Measurements from ENCODE around the gene GRK5.

GRK5 gene

DNA sequence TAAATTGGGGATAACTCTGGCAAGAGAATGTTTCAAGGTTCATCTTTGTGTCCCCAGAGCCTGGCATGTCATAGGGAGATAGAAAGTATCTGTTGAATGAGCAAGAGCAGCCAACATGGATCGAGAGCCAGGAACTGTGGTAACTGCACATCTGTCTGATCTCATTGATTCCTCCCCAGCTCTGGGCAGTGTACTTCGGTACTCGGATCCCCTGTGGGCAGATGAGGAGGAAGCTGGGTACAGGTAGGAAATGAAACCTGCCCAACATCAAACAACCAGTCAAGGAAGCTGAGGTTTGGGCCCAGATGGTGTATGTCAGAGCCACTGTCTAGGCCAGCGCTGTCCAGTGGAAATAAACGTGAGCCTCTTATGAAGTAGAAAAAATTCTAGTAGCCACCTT, 76.4 kb downstream of the GRK5 start:
- Histone ChIP-seq H3K27me3 (ENCODE audit: control insufficient read depth, low read length) (no peaks in the 10 kb centered on the region), H3K79me2 (ENCODE audit: control insufficient read depth, low read length) (no peaks in the 10 kb centered on the region), H3K27ac (ENCODE audit: low read depth, low read length) (no peak overlapping the region), H3K9me3 (ENCODE audit: control insufficient read depth, insufficient read depth, low read length) (no peaks in the 10 kb centered on the region), H3K4me1 (ENCODE audit: control insufficient read depth, low read length) (peaks cover 22% of the 10 kb centered on the region), H3F3A (ENCODE audit: control insufficient read depth, insufficient read depth) (no peaks in the 10 kb centered on the region), H3K36me3 (ENCODE audit: control insufficient read depth, low read length) (no peaks in the 10 kb centered on the region), H4K20me1 (ENCODE audit: control insufficient read depth, insufficient read depth, low read depth, low read length) (no peaks in the 10 kb centered on the region), H3K9me2 (replicated peaks; ENCODE audit: control insufficient read depth, low read length) (no peaks in the 10 kb centered on the region), H3K4me2 (ENCODE audit: low read length) (0 out of 2 replicates have a peak overlapping the region, but pooled peaks have one; percentile 22), H3K4me3 (ENCODE audit: low read length) (no peak overlapping the region)
- no peak for TF ChIP-seq EZH2phosphoT487 (IDR thresholded peaks at IDR 0.05; ENCODE audit: borderline replicate concordance, low read length)
- TF ChIP-seq, protein P1, sequence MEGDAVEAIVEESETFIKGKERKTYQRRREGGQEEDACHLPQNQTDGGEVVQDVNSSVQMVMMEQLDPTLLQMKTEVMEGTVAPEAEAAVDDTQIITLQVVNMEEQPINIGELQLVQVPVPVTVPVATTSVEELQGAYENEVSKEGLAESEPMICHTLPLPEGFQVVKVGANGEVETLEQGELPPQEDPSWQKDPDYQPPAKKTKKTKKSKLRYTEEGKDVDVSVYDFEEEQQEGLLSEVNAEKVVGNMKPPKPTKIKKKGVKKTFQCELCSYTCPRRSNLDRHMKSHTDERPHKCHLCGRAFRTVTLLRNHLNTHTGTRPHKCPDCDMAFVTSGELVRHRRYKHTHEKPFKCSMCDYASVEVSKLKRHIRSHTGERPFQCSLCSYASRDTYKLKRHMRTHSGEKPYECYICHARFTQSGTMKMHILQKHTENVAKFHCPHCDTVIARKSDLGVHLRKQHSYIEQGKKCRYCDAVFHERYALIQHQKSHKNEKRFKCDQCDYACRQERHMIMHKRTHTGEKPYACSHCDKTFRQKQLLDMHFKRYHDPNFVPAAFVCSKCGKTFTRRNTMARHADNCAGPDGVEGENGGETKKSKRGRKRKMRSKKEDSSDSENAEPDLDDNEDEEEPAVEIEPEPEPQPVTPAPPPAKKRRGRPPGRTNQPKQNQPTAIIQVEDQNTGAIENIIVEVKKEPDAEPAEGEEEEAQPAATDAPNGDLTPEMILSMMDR (IDR thresholded peaks at IDR 0.05; ENCODE audit: low read depth, low read length, poor library complexity, severe bottlenecking) = no peak

DNA sequence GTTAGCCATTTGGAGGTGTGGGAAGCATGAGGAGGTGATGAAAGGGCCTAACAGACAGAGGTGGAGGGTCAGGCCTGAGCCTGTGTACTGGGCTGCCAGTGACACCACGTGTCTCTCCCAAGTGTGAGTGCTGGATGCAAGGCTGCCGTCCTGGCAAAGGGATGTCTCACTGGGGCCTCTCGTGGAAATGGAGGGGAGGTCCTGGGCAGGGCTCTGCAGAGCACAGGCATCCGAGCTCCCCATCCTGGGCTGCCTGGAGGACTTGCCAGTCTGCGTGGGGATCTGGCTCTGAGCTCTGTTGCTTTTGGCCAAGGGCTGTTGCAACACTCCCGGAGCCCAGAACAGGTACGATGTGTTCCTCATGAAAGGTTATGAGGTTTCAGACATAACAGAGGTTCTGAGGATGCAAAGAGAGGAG, 77.3 kb downstream of the GRK5 start:
- no peaks in the 10 kb centered on the region for H3K9me2 ChIP-seq (replicated peaks; ENCODE audit: control insufficient read depth, low read length)
- no peaks in the 10 kb centered on the region for H4K20me1 ChIP-seq (ENCODE audit: control insufficient read depth, insufficient read depth, low read depth, low read length)
- H3K4me1 ChIP-seq (ENCODE audit: control insufficient read depth, low read length) = peaks cover 31% of the 10 kb centered on the region
- H3K9me3 ChIP-seq (ENCODE audit: control insufficient read depth, insufficient read depth, low read length) = no peaks in the 10 kb centered on the region
- H3K4me3 ChIP-seq (ENCODE audit: low read length) = no peak overlapping the region
- no peaks in the 10 kb centered on the region for H3K27me3 ChIP-seq (ENCODE audit: control insufficient read depth, low read length)
- no peak overlapping the region for H3K4me2 ChIP-seq (ENCODE audit: low read length)
- TF ChIP-seq, protein P1 (IDR thresholded peaks at IDR 0.05; ENCODE audit: low read depth, low read length, poor library complexity, severe bottlenecking) = no peak
- TF ChIP-seq EZH2phosphoT487 (IDR thresholded peaks at IDR 0.05; ENCODE audit: borderline replicate concordance, low read length) = no peak
- H3K27ac ChIP-seq (ENCODE audit: low read depth, low read length) = no peak overlapping the region
- H3K36me3 ChIP-seq (ENCODE audit: control insufficient read depth, low read length) = no peaks in the 10 kb centered on the region
- no peaks in the 10 kb centered on the region for H3K79me2 ChIP-seq (ENCODE audit: control insufficient read depth, low read length)
- no peaks in the 10 kb centered on the region for H3F3A ChIP-seq (ENCODE audit: control insufficient read depth, insufficient read depth)

DNA sequence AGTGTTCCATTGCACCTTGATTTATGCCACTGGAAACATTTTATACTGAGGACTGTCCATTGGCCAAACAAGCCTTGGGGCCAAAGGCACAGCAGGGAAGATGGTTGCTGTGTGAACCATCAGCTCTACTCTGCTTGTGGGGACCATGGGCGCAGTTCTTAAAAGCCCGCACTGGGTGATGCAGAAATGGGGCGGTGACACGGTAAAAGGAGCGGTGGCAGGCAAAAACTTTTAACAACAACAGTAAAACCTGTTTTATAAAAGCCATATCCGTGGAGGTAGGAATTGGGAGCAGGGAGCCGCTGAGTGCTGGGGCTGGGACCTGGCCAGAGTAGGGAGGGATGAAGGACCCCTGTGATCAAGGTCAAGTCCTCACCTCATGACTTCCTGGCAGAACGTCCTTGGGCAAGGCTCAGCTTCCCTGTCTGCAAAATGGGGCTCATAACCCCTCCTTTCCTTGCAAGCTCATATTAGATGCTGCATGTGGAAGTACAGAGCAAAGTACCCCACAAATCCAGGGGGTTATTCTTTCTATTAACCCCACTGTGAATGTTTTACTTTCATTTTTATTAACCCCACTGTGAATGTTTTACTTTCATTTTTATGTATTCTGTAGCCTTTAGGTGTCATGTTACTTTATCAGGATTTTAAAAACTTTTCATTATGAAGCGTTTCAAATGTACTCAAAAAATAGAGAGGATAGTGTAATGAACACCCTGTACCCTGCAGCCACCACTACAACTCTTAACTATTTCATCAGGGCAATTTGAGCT, 78.3 kb downstream of the GRK5 start:
- H3K4me1 ChIP-seq (ENCODE audit: control insufficient read depth, low read length) = peaks cover 34% of the 10 kb centered on the region
- H3K36me3 ChIP-seq (ENCODE audit: control insufficient read depth, low read length) = no peaks in the 10 kb centered on the region
- H3K9me3 ChIP-seq (ENCODE audit: control insufficient read depth, insufficient read depth, low read length) = no peaks in the 10 kb centered on the region
- no peaks in the 10 kb centered on the region for H3F3A ChIP-seq (ENCODE audit: control insufficient read depth, insufficient read depth)
- H3K79me2 ChIP-seq (ENCODE audit: control insufficient read depth, low read length) = no peaks in the 10 kb centered on the region
- no peak overlapping the region for H3K4me2 ChIP-seq (ENCODE audit: low read length)
- no peaks in the 10 kb centered on the region for H3K9me2 ChIP-seq (replicated peaks; ENCODE audit: control insufficient read depth, low read length)
- TF ChIP-seq, protein P1 (IDR thresholded peaks at IDR 0.05; ENCODE audit: low read depth, low read length, poor library complexity, severe bottlenecking) = no peak
- TF ChIP-seq EZH2phosphoT487 (IDR thresholded peaks at IDR 0.05; ENCODE audit: borderline replicate concordance, low read length) = no peak
- no peak overlapping the region for H3K27ac ChIP-seq (ENCODE audit: low read depth, low read length)
- H3K4me3 ChIP-seq (ENCODE audit: low read length) = no peak overlapping the region
- no peaks in the 10 kb centered on the region for H4K20me1 ChIP-seq (ENCODE audit: control insufficient read depth, insufficient read depth, low read depth, low read length)
- no peaks in the 10 kb centered on the region for H3K27me3 ChIP-seq (ENCODE audit: control insufficient read depth, low read length)
